ENCODE data around the gene ADCY2.

GRCh38 chr5:7478459-7478858, 82.5 kb downstream of the ADCY2 start:
- no peak for TF ChIP-seq EZH2 (IDR thresholded peaks at IDR 0.05; ENCODE audit: borderline replicate concordance, low read depth, low read length, poor library complexity, severe bottlenecking)
- no peak for TF ChIP-seq CTCF (conservative IDR thresholded peaks at IDR 0.05; ENCODE audit: low read depth, low read length)
